Measurements from ENCODE around the gene RNF220.

Gene RNF220

GRCh38 chr1:44436401-44437106 lies 31.5 kb downstream of the RNF220 start:
- DNase-seq, result no peak

DNA sequence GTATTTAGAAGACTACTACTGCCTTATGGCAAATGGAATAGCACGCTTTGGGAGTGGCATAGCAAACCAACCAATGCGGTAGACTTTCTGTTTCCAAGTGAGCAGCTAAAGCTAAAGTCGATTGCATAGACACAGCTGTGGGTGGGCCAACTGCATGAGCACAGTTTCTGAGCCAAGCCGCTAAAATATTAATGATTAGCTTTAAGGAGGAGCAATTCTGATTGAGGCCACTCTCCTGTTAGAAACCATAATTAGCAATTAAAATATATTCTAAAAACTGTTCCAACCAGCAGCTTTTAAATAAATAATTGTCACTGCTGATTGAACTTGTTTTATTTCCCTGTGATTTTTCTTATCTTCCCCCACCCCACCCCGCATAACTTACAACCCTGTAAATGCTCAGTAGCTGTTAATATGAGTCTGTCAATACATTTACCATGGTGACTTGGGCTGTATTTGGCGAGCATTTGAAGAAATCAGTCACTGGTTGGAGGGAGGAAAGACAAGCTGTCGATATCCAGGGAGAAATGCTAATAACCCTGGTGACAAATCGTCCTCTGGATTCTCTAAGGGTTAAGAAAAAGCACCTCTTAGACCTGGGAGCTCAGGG lies 32.2 kb downstream of the RNF220 start:
- no peak for DNase-seq

- DNase-seq, result no peak
Observed at GRCh38 chr1:44442791-44443190, 37.7 kb downstream of the RNF220 start.

- no peak for DNase-seq
Observed at GRCh38 chr1:44447051-44447810, 42.2 kb downstream of the RNF220 start.

- no peak for DNase-seq
Observed at GRCh38 chr1:44453798-44454349, 48.8 kb downstream of the RNF220 start.

DNA sequence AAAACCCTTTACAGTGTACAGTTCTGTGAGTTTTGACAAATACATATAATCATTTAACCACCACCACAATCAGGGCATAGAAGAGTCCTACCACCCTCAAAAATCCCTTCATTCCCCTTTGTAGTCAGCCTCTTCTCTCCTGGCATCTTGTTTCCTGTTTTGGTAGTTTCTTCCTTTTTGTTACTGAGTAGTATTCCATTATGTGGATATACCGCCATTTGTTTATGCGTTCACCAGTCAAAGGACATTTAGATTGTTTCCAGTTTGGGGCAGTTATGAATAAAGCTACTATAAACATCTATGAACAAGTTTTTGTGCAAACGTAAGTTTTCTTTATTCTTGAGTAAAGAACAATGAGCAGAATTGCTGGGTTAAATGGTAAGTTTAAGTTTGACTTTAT lies 49.6 kb downstream of the RNF220 start:
- DNase-seq, result no peak

DNA sequence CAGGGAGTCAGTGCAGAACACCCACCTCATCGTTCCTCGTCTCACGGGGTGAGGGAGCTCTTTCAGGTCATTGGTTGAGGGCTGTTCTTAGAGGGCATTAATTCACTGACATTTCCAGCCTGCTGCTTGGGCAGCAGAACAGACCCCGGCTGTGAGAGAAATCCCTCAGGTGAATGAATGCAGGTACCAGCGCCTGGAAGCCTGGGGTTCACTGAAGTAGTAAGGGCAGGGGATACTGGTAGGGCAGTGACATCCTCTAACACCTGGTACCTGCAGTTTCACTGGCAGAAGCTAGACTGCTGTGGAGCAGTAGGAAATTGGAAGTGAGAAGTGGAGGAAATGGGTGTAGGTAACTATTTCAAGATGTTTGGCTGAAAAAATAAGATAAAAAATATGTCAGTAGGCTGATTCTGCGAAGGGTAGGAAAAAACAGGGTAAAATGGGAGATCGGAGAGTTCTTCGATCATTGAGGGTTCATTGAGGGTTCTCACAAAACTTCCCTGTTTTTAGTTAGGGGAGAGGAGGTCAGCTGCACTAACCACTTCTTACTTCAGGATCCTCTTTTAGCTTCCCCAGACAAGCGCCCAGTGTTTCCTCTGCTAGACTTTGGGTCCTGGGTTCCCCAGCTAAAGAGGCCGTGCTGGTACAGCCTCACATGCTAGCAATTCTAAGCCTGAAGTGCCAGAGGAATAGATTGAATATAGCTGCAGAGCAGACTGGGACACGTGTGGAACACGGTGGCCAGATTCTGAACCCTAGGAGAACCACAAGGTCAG lies 55.2 kb downstream of the RNF220 start:
- no peak for DNase-seq

DNA sequence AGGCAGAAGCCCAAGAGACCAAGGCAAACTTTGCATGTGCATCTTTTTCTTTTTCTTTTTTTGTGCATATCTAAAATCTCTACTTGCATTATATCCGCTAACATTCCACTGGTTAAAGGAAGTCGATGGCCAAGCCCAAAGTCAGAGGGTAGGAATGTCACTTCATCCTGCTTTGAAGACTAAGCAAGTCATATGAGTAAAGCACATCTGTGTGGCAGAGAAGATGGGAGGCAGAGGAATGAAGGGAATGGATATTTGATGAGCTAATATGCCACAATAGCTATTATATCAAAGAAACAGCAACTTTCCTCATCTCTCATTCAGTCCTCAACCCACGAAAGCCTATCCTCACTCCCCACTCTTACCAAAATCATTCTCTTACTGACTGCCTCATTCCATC lies 59.3 kb downstream of the RNF220 start:
- no peak for DNase-seq

GRCh38 chr1:44467566-44467965 lies 62.5 kb downstream of the RNF220 start:
- no peak for DNase-seq

DNA sequence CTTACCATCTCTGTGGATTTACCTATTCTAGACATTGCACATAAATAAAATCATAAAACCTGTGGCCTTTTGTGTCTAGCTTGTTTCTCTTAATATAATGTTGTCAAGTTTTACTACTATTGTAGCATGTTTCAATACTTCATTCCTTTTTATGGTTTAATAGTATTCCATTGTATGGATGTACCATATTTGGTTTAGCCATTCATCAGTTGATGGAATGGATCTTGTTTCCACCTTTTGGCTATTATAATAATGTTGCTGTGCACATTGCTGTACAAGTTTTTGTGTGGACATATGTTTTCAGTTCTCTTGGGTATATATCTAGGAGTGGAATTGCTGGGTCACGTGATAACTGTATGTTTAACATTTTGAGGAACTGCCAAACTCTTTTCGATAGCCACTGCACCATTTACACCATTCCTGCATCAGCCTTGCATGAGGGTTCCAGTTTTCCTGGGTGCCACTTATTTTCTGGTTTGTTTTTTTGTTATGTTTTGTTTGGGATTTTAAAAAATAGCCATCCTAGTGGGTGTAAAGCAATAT lies 66.9 kb downstream of the RNF220 start:
- no peak for DNase-seq

- no peak for DNase-seq
Observed at GRCh38 chr1:44472620-44473525, 67.8 kb downstream of the RNF220 start.

DNA sequence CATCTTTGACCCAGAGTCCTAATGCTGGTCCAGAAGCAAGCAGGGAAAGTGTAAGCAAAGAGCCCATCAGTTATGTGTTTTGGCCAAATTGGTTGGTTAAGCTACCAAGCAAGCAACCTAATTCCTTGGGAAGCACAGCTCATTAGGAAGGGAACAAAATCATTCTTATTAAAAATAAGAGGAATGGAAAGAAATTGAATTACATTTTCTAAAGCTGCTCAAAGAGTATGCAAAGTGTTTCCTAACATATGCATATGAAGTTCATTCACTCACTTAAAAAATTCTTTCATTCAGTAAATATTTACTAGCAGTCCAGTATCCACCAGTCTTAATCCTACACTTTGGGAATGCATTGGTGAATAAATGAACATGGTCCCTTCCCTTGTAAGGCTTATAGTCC lies 71.8 kb downstream of the RNF220 start:
- no peak for DNase-seq

GRCh38 chr1:44481701-44482100 lies 76.6 kb downstream of the RNF220 start:
- no peak for DNase-seq

- DNase-seq, result no peak
Observed at GRCh38 chr1:44483089-44483874, 78.2 kb downstream of the RNF220 start.

DNA sequence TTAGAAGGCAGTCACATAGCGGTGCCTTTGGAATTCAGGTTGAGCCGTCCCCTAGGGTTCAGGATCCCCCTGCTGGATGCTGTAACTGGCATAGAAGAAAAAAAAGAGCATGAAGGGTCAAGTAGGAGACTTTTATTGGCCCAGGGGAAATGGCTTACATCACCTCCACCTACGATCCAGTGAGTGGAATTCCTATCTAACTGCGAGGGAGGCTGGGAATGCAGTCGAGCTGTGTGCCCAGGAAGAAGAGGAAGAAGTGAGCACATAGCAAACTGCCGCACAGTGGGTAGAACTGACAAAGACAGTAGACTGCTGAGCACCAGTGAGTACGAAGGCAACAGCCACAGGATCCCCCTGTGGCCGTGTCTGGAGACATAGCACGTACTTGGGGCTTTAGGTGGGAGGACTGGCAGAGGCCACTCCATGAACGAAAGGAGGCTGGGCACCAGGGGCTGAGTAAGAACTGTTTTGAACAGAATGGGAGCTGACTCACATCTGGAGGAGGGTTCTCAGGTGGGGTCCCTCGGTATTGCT lies 79.2 kb downstream of the RNF220 start:
- DNase-seq, result no peak

GRCh38 chr1:44485229-44485933 lies 80.3 kb downstream of the RNF220 start:
- no peak for DNase-seq

GRCh38 chr1:44485934-44486460 lies 80.9 kb downstream of the RNF220 start:
- DNase-seq, result no peak

DNA sequence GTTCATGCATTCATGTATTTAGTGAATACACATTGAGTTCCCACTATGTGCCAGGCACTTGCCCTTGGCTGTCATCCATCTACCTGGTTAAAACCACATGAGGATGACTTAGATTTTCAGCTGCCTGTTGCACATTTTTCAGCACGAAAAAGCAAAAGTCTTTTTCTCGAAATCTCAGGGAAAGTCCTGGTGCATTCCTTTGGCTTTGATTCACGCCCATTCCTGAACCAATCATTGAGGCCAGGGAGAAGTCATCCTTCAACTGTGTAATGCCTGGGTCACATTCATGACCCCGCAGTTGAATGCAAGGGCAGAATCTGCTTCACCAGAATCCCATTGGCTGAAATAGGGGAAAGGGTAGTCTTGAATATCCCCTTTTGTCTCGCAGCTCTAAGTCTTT lies 84.4 kb downstream of the RNF220 start:
- no peak for DNase-seq

DNA sequence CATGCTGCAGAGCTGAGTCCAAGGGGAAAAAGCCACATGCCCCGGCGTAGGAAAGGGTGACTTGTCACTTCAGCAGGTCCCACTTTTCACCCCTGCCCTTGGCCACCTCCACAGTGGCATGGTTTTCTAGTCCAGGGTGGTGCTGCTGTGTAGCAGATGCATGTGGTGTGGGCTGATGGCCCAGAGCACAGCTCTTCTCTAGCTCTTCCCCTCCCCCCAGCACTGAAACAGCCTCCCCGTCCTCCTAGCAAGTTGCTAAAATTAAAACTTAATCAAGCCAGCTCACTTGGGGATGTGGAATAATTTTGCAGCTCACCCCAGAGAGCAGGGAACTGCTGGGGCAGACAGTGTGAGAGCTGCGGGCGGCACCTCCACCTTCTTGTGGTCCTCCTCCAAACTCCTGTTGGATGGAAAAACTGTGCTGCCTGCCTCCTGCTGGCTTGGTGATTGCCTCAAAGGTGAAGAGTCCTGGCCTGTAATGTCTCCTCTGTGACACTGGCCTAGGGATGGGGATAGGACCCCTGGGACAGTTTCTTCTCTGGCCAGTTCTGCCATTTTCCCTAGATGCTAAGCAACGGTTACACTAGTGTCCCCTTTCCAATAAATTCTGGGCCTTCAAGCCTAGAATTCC lies 91.6 kb downstream of the RNF220 start:
- no peak for DNase-seq

Measured in activated CD8-positive, alpha-beta memory T cell treated with anti-CD3 and anti-CD28 coated beads, Interleukin-2, amount 50 U/mL, for 4 hours (primary cell).